ENCODE measurements around the gene CUX1.
"Not testable (repeated sequence)": the region's sequence is repeated elsewhere in the genome, so short reads cannot be mapped to it uniquely, and the experiment has no call there.

Gene CUX1, protein sequence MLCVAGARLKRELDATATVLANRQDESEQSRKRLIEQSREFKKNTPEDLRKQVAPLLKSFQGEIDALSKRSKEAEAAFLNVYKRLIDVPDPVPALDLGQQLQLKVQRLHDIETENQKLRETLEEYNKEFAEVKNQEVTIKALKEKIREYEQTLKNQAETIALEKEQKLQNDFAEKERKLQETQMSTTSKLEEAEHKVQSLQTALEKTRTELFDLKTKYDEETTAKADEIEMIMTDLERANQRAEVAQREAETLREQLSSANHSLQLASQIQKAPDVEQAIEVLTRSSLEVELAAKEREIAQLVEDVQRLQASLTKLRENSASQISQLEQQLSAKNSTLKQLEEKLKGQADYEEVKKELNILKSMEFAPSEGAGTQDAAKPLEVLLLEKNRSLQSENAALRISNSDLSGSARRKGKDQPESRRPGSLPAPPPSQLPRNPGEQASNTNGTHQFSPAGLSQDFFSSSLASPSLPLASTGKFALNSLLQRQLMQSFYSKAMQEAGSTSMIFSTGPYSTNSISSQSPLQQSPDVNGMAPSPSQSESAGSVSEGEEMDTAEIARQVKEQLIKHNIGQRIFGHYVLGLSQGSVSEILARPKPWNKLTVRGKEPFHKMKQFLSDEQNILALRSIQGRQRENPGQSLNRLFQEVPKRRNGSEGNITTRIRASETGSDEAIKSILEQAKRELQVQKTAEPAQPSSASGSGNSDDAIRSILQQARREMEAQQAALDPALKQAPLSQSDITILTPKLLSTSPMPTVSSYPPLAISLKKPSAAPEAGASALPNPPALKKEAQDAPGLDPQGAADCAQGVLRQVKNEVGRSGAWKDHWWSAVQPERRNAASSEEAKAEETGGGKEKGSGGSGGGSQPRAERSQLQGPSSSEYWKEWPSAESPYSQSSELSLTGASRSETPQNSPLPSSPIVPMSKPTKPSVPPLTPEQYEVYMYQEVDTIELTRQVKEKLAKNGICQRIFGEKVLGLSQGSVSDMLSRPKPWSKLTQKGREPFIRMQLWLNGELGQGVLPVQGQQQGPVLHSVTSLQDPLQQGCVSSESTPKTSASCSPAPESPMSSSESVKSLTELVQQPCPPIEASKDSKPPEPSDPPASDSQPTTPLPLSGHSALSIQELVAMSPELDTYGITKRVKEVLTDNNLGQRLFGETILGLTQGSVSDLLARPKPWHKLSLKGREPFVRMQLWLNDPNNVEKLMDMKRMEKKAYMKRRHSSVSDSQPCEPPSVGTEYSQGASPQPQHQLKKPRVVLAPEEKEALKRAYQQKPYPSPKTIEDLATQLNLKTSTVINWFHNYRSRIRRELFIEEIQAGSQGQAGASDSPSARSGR (N-terminal part only)

DNA sequence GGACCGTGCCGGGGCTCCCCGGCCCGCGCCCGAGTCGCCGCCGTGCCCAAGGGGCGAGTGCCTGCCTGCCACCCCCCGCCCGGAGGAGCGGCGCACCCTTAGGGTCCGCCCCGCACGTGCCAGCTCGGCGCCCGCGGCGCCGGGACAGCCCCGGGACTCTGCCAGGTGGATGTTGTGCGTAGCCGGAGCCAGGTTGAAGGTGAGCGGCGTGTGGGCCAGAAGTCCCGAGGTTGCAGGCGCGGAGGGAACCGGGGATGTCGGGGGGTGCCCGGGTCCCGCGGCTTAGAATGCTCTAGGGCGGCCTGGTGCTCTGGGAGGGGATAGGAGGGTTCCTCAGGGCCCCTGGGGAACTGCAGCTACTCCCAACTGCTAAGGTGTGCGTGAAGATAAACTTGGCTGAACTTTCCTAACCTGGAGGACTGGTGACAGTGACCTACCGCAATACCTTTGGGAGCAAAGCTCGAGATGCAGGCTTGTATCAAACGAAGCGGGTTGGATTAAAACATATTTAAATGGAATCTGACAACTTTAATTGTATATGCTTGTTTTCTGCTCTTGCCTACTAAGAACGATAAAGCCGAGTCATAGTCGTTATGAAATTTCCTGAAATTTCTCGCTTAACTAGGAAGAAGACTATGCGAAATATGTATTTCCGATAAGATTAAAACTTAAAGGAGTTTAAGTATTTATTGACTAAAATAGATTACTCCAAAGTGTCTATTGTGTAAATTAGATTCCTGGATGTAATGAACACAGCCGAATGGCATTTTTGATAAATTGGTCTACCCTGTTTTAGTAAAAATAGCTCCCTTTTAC is at the start of gene CUX1:
CUX1 (plus strand) TSS at position 156 of the 816 bp plus-strand sequence; CDS start at position 170, 14 bp downstream.
- DNase-seq = peak; percentile 13

DNA sequence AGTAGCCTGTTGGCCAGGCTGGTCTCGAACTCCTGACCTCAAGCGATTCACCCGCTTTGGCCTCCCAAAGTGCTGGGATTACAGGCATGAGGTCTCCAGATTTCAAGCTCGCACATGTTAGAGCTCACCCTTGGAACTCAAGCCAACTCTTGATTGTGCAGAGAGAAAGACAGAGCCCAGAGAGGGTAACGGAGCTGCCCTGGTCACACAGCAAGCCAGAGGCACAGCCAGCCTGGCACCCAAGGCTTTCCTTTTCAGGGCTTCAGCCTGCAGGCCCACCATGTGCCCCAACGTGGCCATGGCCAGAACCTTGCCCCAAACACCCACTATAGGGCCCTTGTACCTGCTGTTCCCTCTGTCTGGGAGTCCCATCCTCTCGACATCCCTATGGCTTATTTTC is 49.1 kb upstream of the CUX1 start:
- DNase-seq = no peak

DNA sequence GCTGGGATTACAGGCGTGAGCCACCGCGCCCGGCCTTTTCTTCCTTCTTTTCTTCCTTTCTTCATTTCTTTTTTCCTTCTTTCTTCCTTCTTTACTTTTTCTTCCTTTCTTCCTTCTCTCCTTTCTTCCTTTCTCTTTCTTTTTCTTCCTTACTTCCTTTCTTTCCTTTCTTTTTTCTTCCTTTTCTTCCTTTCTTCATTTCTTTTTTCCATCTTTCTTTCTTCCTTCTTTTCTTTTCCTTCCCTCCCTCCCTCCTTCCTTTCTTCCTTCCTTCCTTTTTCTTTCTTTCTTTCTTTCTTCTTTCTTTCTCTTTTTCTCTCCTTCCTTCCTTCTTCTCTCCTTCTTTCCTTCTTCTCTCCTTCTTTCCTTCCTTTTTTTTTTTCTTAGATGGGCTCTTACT is 47.0 kb upstream of the CUX1 start:
- DNase-seq = no peak

DNA sequence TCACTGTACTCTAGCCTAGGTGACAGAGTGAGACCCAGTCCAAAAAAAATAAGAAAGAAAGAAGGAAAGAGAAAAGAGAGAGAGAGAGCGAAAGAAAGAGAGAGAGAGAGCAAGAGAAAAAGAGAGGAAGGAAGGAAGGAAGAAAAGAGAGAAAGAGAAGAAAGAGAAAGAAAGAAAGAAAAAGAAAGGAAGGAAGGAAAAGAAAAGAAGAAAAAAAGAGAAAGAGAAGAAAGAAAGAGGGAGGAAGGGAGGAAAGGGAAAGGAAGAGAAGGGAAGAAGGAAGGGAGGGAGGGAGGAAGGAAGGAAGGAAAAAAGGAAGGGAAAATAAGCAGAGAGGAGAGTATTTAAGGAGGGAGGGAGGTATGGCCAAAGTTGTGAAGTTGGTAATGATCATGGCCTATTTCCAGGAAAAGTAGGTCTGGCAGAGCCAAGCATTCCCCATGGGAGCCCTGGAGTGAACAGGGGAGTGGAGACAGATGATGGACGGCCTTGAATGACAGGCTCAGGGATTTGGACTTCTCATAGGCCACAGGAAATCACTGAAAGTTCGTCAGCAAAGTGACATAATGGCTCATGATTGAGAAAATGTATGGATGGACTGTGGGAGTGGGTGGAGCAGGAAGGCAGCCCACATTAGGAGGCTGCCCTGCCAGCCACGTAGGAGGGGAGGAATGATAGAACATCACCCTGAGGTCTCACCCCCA is 44.8 kb upstream of the CUX1 start:
- no peak for DNase-seq

DNA sequence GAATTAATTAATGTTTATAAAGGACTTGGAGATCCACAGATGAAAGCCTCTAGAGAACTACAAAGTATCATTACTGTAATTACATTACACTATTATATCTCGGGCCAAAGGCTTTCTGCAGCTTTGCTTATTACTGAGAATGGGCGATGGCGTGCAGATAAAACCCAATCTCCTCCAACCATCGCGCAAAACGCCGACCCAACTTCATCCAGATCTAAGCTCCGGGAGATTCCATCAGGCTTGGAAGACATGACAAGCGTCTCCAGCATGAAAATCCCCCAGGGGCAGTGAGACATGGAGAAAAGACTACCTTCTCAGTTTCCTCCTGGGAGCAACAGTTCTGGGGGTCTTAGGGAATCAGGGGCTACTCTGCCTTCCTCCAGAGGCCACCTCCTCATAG is 42.2 kb upstream of the CUX1 start:
- no peak for DNase-seq

DNA sequence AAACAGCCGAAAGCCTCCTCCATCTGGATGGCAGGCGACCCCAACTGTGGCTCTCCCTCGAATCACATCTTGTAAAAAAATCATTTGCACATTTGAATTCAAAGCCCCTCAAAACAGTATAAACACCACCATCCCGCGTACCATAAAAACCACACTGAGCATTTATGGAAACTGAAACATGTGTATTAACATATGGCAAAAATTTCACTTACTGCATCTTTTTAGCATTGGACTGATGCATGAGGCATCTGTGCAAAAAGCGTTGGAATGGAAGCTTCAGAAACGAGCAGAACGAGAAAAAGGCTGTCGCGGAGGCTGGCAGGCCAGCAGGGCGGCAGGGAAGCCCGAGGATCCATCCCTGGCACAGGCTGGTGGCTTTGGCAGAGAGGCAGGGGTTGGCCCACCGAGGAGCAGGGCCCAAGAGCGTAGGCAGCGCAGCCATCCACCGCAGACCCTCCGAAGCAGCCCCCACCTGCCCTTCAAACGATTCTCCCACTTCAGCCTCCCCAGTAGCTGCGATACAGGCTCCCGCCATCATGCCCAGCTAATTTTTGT is 39.3 kb upstream of the CUX1 start:
- DNase-seq = no peak

DNA sequence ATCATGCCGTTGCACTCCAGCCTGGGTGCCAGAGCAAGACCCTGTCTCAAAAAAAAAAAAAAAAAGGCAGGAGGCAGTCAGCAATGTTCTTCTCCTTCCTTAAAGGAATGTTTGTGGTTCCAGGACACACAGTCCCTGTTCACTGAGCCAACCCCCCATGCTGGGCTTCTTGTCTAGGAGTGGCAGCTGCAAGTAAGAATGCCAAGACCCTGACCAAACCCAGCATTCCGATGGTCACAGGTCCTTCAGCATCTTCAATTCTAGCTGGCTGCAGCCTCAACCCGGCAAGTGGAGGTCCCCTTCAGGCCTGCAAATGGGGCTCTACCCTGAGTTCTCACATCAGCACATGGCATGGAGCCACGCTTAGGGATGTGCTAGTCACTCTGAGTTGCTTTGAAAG is 38.2 kb upstream of the CUX1 start:
- DNase-seq = no peak

DNA sequence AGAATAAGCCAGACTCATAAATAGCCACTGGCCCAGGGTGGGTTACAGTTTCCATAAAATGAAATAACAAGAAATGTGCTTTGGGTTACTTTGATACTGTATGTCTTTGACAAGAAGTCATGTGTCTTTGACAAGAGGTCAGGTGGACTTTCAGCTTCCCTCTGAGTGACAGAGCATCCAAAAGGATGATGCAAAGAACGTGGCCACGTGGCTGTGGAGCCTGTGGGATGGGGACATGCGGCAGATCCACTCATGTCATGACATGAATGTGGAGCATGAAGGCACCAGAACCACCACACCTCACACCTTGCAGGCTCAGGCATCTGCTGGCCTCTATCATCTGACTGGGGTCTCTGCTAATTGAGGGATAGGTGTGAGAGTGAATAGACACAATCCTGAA is 37.1 kb upstream of the CUX1 start:
- no peak for DNase-seq

DNA sequence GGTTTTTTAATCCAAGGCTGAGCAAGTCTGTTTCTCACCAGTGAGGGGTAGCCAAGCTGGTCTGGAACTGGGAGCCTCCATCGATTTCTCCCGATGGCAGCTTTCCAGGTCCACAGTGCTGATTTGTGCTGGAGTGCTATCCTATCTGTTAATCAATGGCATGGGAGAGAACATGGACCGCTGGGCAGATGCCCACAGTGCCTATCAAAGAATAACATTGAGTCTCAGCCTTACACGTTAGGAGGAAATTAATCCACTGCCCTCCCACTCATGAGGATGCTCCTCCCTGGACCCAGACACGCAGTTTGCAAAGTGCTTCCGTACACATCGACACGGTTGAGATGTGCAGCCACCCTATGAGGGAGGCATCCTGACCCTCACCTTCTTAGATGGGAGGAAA is 36.0 kb upstream of the CUX1 start:
- no peak for DNase-seq

DNA sequence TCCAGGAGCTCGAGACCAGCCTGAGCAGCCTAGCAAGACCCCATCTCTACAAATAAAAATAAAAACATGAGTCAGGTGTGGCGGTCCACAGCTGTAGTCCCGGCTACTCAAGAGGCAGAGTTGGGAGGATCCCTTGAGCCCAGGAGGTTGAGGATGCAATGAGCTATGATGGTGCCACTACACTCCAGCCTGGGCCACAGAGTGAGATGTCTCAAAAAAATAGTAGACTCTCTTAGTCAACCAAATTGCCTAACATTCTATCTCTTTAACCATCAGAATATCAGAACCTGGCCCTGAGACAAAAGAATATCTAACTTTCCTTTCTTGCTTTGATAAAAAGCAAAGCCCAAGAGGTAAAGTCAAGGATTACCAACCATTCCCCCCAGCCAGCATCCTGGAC is 35.0 kb upstream of the CUX1 start:
- DNase-seq = no peak

DNA sequence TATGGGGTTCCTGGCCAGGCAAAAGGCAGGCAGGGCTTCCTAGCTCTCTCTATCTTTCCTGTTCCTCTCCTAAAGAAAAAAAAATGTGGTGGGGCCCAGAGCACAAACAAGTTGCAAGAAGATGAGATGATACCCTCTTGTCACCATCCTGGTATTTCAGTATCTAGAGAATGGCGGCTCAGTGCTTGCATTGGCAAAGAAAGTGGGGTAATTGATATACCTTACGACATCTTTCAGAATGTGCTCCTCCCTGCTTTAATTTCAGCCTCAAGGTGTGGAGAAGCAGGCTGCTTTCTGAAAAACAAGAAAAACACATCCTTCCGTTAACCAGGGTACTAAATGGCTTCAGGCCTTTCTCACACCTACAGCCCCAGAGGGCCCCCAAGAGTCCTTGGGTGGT is 34.5 kb upstream of the CUX1 start:
- DNase-seq = no peak

DNA sequence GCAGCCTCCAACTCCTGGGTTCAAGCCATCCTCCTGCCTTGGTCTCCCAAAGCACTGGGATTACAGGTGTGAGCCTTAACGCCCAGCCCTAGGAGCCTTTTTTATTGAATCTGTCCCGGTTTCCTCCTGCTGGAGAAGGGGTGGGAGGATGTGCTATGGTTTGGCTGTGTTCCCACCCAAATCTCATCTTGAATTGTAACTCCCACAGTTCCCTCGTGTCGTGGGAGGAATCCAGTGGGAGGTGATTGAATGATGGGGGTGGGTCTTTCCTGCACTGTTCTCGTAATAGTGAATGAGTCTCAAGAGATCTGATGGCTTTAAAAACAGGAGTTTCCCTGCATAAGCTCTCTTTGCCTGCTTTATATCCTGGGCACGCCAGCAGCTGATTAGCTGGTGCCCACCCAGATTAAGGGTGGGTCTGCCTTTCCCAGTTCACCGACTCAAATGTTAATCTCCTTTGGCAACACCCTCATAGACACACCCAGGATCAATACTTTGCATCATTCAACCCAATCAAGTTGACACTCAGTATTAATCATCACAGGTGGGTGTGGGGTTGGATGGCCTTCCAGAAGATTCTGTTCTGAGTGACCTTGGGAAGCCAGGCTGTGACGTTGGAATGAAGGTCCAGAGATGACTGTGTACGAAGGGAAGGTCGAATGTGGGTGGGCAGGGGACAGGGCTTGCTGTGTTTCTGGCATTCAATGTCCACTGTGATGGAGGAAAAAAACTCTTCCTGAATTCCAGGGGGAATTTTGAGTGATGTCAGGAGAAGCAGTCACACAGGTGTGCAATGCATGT is 33.8 kb upstream of the CUX1 start:
- no peak for DNase-seq

DNA sequence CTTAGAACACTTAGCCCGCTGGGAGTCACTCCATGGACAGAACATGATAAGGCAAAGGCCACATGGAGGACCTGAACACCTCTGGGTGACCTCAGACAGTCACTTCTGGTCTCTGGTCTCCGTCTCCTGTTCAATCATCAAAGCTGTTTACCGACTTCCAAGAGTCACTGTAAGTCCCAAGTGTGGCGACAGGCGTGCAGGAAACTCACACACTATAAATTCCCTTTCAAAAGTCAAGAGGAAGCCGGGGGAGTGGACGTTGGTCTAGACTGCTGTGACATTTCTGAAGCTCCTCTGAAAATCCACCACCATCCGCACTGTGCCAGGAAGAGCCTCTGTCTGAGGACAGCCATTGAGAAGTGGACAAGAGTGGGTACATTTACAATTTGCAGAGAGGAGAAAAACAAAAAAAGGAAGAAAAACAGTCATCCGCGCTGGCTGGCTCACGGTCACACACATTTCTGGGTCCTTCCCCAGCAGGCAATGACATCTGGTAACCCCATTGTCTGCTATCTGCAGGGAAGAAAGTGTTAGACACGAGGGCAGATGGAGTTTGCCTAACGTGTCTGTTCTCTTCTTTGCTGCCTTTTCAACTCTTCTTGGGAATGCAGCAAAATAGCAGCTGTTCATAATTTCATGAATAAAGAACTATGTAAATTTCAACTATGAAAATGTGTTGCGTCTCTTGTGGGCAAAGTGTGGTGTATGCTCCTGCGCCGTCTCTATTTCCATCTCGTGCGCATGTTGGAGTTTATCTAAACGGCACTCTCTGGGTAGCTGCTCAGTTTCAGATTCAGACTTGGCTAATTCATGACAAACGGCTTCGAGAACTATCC is 32.9 kb upstream of the CUX1 start:
- no peak for DNase-seq

DNA sequence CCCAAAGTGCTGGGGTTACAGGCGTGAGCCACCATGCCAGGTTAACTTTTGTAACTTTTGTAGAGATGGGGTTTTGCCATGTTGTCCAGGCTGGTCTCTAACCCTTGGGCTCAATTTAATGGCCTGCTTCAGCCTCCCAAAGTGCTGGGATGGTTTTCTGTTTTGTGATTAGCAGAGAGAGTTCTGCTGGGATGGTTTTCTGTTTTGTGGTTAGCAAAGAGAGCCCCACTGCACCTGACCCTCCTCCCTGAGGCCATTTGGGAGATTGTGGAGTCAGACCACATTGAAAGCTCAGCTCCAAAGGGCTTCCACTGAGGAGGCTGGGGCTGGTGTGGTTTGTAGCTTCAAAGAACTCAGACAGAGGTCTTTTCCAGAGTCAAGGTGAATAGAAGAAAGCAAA is 29.6 kb upstream of the CUX1 start:
- no peak for DNase-seq

DNA sequence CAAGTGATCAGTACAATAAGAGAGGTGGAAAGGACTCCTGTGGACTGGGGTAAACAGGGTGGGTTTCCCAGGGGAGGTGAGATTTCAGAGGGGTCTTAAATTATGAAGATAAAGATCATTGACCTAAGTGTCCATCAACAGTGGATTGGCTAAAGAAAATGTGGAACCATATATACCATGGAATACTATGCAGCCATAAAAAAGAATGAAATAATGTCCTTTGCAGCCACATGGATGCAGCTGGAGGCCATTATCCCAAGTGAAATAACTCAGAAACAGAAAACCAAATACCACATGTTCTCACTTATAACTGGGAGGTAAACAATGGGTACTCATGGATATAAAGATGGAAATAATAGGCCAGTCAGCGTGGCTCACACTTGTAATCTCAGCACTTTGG is 28.9 kb upstream of the CUX1 start:
- no peak for DNase-seq

DNA sequence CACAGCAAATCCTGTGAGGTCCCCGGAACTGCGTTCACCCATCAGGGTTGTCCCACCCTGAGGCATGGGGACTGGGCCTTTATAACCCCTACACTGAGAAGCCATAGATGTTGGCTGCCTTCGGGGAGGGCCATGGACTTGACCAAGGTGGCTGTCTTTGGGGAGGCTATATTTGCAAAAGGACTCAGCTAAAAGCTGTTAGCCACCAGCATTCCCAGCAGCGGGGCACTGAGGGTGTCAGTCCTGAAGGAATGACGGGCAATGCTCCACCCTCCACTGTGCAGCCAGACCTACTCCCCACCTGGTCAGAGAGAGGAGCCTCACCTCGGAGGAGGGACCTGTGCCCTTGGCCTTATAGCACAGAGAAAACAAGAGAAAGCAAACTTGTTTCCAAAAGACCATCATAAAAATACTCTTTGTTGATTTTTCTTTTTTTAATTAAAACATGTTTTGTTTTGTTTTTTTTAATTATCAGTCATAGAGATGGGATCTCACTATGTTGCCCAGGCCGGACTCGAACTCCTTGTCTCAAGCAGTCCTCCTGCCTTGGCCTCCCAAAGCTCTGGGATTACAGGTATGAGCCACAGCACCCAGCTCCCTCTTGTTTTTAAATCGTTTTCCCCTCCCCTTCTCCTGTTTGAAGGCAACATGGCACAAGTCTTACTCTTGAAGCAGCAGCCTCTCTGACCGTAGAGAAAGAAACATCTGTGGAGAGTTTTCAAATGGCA is 26.7 kb upstream of the CUX1 start:
- DNase-seq = no peak

DNA sequence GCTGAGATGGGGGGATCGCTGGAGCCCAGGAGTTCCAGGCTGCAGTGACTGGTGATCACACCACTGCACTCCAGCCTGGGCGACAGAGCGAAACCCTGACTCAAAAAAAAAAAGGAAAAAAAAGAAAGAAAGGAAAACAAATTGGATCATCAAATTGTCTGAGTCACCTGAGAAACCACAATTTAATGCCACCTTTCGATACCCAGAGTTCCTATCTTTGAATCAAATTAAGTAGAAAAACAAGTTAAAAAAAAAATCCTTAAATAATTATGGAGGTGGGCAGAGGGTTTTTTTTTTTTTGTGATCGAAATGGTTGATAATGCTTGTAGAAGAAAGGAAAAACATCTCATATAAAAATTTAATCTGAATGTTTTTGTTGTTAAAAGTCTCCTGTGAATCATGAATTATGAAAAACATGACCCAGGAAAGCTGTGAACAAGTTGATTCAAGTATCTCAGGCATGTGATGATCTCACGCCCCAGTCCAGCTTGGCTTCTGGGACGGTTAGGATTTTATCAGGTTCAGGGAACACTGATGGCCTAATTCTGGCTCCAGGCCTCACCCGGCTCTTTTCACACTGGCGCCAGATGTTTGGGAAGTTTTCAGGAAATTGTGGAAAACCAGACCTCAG is 25.3 kb upstream of the CUX1 start:
- no peak for DNase-seq

DNA sequence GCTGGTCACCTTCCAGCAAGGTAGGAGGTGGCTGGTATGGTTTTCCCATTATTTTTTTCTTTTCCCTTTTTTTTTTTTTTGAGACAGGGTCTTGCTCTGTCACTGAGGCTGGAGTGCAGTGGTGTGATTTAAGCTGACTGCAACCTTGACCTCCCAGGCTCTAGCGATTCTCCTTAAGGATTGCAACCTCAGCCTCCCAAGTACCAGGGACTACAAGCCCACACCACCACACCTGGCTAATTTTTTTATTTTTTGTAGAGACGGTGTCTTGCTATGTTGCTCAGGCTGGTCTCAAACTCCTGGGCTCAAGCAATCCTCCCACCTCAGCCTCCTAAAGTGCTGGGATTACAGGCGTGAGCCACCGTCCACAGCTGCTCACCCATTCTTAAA is 24.7 kb upstream of the CUX1 start:
- DNase-seq = not testable (repeated sequence)

Data from activated CD4-positive, alpha-beta T cell treated with anti-CD3 and anti-CD28 coated beads, Interleukin-2, amount 50 U/mL, for 1 hour (primary cell).